ENCODE measurements around the gene IFNAR2.

The IFNAR2 gene

DNA sequence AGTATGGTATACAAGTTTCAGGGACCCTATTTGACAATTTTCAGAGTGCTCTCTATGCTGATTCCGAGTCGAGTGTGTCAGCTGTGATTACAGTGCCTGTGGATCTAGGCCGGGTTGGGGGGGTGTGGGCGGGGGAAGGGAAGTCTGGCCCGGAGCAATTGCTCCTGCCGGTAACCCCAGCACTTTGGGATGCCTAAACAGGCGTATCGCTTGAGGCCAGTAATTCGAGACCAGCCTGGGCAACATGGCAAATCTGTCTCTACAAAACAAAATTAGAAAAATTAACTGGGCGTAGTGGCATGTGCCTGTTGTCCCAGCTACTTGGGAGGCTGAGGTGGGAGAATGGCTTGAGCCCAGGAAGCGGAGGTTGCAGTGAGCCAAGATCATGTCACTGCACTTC lies 34.8 kb downstream of the IFNAR2 start:
- DNase-seq (ENCODE audit: insufficient read length, low spot score) (no peak), FAIRE-seq (no peak)

DNA sequence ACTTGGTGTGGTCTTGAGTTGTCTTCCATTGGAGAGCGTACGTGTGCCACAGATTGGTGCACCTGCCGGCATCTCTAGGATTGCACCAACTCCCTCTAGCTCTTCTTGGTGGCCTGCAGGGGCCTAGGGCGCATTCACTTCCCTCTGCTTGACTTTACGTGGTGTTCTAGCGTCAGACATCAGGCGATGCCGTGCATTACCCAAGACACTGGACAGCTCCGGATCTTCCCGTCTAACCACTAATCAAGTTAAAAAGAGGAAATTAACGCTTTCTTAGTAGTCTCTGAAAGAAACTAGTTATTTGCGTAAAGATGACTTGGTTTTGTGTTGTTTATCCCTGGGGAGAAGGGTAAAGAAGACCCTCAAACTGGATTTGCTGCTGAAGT lies 35.9 kb downstream of the IFNAR2 start:
- no peak for DNase-seq (ENCODE audit: insufficient read length, low spot score)
- peak; percentile 42 for FAIRE-seq

DNA sequence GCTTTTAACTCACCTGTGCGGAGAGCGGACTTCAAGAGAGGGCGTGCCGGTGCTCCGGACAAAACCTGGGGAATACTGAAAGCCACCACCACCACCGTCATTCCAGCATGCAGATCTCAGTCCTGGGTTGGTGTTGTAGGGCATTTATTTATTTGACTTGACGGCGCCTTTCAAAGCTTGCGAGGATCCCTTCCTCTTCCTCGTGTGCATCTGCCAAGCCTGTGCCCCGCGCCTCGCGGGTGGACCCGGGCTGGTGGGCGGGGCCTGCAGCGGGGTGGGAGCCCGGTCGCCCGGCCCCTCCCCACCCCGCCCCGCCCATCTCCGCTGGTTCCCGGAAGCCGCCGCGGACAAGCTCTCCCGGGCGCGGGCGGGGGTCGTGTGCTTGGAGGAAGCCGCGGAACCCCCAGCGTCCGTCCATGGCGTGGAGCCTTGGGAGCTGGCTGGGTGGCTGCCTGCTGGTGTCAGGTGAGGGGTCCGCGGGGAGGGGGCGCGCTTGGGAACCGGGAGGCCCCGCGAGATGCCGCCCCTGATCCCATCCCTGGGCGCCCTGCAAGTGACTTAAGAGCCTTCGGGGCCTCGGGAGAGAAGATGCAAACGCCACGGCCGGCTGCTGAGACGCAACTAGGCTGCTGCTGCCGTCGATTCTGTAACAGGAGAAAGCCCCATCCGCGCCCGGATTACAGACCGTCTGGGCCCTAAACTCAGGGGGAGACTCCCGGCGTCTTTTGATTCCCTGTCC lies 36.5 kb downstream of the IFNAR2 start, which contains the start of gene IL10RB:
IL10RB (plus strand) TSS at position 318 of the 739 bp plus-strand sequence; CDS start at position 417, 99 bp downstream.
- DNase-seq (ENCODE audit: insufficient read length, low spot score): peak; percentile 63
- FAIRE-seq: peak; percentile 31

DNA sequence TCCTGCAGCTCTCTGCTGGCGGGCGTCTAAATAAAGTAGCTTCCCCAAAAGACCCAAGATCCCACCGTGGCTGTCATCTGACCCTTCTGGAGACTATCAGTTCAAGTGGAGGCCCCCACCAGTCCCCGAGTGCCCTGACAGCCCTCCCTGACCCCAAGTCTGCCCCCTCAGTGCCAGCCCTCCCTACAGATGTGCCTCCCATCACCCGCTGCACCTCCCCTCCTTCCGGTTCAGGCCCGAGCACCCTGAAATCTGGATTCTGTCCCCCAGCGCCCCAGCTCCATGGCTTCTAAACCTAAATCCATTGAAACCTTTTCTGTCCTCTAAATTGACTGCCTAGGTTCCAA lies 37.0 kb downstream of the IFNAR2 start:
- FAIRE-seq: no peak
- no peak for DNase-seq (ENCODE audit: insufficient read length, low spot score)

DNA sequence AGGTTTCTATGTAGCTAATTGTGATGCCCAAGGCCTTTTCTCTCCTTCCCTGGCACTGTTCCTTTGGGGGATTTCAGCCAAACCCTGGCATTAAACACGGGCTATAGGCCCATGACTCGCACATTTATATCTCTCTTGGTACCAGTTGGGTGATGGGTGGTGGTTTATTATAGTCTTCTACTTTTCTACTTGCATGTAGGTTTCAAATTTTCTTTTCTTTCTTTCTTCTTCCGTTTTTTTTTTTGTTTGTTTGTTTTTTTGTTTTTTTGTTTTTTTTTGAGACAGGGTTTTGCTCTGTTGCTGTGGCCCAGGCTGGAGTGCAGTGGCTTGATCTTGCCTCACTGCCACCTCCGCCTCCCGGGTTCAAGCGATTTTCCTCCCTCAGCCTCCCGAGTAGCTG lies 37.5 kb downstream of the IFNAR2 start:
- DNase-seq (ENCODE audit: insufficient read length, low spot score) (no peak), FAIRE-seq (no peak)

DNA sequence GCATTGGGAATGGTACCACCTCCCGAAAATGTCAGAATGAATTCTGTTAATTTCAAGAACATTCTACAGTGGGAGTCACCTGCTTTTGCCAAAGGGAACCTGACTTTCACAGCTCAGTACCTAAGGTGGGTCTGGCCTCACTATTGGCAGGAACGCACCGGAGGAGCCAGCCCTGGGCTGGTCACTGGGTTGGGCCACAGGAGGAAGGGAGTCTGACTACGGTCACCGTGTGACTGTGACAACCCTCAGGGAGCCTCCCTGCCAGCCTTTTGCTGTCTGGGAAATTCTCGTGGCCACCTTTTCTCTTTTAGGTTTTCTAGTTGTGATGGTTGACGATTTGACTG lies 38.6 kb downstream of the IFNAR2 start:
- DNase-seq (ENCODE audit: insufficient read length, low spot score) (no peak), FAIRE-seq (peak; percentile 45)

DNA sequence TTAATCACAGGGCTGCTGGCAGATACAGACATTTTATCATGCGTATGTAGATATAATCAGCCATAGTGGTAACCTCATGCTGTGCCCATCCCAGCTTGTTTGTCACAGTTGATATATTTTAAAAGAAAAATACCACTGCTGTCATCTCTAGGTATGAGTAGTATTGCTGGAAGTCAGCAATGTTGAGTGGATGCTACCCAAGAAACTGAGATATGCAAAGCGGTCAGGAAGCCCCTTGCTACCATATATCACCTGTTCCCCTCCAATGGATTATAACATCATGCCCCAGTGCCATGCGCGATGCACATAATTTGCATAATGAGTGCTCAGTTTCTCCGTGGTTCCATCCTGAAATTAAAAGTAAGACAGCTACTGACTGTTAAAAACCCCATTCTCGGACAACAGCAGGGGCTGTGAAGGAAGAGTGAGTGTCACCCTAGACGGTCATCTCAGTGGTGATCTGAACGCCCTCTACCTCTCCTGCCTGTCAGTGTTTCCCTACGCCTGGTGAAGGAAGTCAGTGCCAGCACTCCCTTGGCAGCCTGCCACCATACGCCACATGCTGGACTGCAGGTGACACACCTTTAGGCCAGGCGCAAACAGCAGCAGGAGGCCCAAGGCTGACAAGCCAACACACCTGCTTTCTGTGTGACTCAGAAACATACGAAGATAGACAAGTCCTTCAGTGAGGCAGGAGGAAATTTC lies 39.2 kb downstream of the IFNAR2 start:
- peak; percentile 53 for DNase-seq (ENCODE audit: insufficient read length, low spot score)
- peak; percentile 96 for FAIRE-seq

DNA sequence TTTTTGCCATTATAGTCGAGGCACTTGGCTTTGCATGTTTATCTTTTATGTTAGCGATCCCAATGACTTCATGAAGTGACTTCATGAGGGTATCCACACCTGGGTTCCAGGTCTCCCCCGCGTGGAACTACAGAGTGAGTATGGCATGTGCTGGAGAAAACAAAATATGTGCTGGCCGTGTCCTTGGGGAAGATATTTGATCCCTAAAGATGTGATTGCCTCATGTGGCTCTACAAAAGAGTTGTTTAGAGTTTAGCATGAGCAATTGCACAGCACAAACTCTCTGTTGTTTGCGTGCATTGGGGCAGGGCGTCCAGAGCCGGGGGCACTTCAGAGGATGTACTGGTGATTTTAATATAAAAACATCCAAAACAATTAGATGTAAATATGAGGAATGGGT lies 41.2 kb downstream of the IFNAR2 start:
- FAIRE-seq: no peak
- DNase-seq (ENCODE audit: insufficient read length, low spot score): no peak

DNA sequence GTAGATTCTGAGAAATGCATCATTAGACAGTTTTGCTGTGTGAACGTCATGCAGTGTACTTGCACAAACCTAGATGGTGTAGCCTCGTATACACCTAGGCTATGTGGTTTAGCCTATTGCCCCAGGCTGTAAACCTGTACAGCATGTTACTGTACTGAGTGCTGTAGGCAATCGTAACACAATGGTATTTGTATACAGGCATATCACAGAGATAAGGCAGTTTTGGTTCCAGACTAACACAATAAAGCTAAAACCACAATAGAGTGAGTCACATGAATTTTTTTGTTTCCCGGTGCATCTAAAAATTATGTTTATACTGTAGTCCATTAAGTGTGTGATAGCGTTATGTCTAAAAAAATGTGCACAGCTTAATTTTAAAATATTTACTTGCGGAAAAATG lies 43.3 kb downstream of the IFNAR2 start:
- FAIRE-seq (no peak), DNase-seq (ENCODE audit: insufficient read length, low spot score) (no peak)

DNA sequence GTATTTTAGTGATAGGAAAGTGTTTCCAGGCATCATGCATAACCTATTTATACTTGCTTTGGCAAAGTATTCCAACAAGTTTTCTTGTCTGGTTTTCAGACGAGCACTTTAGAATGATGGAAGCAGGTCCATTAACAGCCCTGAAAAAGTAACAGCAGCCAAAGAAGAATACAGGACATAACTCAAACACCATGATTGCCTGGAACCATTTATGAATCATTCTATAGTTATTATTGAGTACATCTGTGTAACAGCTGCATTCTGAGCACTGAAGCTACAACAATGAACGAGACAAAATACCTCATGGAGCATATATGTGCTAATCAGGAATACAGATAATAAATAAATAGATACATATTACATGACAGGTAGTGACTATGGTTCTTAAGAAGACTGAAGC lies 49.0 kb downstream of the IFNAR2 start:
- no peak for FAIRE-seq

DNA sequence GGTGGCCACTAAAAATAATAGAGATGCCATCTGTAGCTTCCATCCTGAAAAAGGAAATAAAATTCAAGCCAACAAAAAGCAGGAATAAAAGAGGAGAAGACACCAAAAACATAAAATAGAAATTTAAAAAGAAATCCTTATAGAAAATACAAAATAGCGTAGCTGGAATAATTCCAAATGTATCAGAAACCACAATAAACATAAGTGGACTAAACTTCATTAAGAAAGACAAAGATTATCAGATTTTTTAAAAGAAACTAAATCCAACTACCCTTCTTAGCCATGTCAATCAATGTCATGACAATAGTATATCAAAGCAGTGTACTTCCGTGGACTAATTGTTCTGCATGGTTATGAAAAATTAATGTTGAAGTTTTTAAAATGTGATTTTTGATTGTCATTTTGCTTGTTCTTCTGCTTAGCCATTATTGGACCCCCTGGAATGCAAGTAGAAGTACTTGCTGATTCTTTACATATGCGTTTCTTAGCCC lies 49.6 kb downstream of the IFNAR2 start:
- FAIRE-seq (no peak), DNase-seq (ENCODE audit: insufficient read length, low spot score) (no peak)

More for the DNA sequence above, 49.0 kb downstream of the IFNAR2 start:
- no peak for DNase-seq (ENCODE audit: insufficient read length, low spot score)
